Karpas-422 (cell line): Measurements from ENCODE around the gene SIGLEC6. TPM values are rescaled to one million over a fixed set of nuclear protein-coding genes. Genes with fewer than 3 reads are reported as not detected.
A peak's percentile ranks its signal among the peaks of the same experiment; 100 is the strongest.

Experiments used
- DNase-seq: peaks from one replicate; pipeline ENCODE4 v3.0.0-alpha.2; 2015
- H2AFZ ChIP-seq: fragments of 200-600 bp; sonication (generic); 2 replicates; pipeline ENCODE4 v1.6.1; 2014; ENCODE audit warnings: antibody characterized with exemption, low read length, mixed read lengths
- H3K27ac ChIP-seq: fragments of 200-600 bp; sonication (generic); 2 replicates; pipeline ENCODE4 v1.5.1; 2014; ENCODE audit warnings: mild to moderate bottlenecking, low read length, moderate library complexity
- H3K27me3 ChIP-seq: fragments of 200-600 bp; sonication (generic); 2 replicates; pipeline ENCODE4 v1.6.1; 2014; ENCODE audit warnings: low read length, mixed read lengths
- H3K36me3 ChIP-seq: fragments of 200-600 bp; sonication (generic); 2 replicates; pipeline ENCODE4 v1.6.1; 2014; ENCODE audit warnings: low read length, mixed read lengths; ENCODE audit not compliant: insufficient read depth
- H3K4me1 ChIP-seq: fragments of 200-600 bp; sonication (generic); 2 replicates; pipeline ENCODE4 v1.6.1; 2014; ENCODE audit warnings: mild to moderate bottlenecking, low read length, mixed read lengths
- H3K4me2 ChIP-seq: fragments of 200-600 bp; sonication (generic); 2 replicates; pipeline ENCODE4 v1.6.1; 2014; ENCODE audit warnings: low read length, low read depth, mild to moderate bottlenecking; ENCODE audit not compliant: poor library complexity, severe bottlenecking
- H3K4me3 ChIP-seq: fragments of 200-600 bp; sonication (generic); 2 replicates; pipeline ENCODE4 v1.5.1; 2014; ENCODE audit warnings: mild to moderate bottlenecking, antibody characterized with exemption, low read length, mixed read lengths
- H3K79me2 ChIP-seq: fragments of 200-600 bp; sonication (generic); 2 replicates; pipeline ENCODE4 v1.6.1; 2014; ENCODE audit warnings: mild to moderate bottlenecking, low read length, mixed read lengths
- H3K9ac ChIP-seq: fragments of 200-600 bp; sonication (generic); 2 replicates; pipeline ENCODE4 v1.6.0; 2014; ENCODE audit warnings: low read length
- H3K9me2 ChIP-seq: fragments of 200-600 bp; sonication (generic), shearing (Covaris generic); replicated peaks from 2 replicates; pipeline ENCODE4 v1.6.0; 2014; ENCODE audit warnings: mild to moderate bottlenecking, low read length, moderate library complexity; ENCODE audit not compliant: insufficient read depth
- H3K9me3 ChIP-seq: fragments of 300-700, 200-600 bp; sonication (generic); 2 replicates; pipeline ENCODE4 v1.6.1; 2014; ENCODE audit warnings: low read length, mixed read lengths
- H4K20me1 ChIP-seq: fragments of 200-600 bp; sonication (generic); 2 replicates; pipeline ENCODE4 v1.6.1; 2014; ENCODE audit warnings: mild to moderate bottlenecking, antibody characterized with exemption, low read length, low read depth; ENCODE audit not compliant: insufficient read depth
- total RNA-seq: library from RNA; depleted of rRNA; stranded (reverse); fragments of >200 nt; shearing (Covaris generic); gene quantifications from 2 replicates; pipeline ENCODE4 v1.2.3, GENCODE V29; 2014; ENCODE audit warnings: low replicate concordance

The SIGLEC6 gene
- total RNA-seq, 1 experiment from 2014 or later: not detected

GRCh38 chr19:51480590-51480989 is 50.9 kb downstream of the SIGLEC6 start:
- no peaks in the 10 kb centered on the region for H3K27me3 ChIP-seq
- H3K27ac ChIP-seq: no peak overlapping the region
- H3K9ac ChIP-seq: no peak overlapping the region
- no peaks in the 10 kb centered on the region for H3K4me1 ChIP-seq
- no peak for DNase-seq
- H4K20me1 ChIP-seq: no peaks in the 10 kb centered on the region
- no peak overlapping the region for H2AFZ ChIP-seq
- H3K36me3 ChIP-seq: no peaks in the 10 kb centered on the region
- no peak overlapping the region for H3K4me3 ChIP-seq
- H3K9me3 ChIP-seq: 0 out of 2 replicates have a peak, but pooled peaks cover 2% of the 10 kb centered on the region
- no peaks in the 10 kb centered on the region for H3K9me2 ChIP-seq
- no peaks in the 10 kb centered on the region for H3K79me2 ChIP-seq
- H3K4me2 ChIP-seq: no peak overlapping the region

- Histone ChIP-seq H3K9me3 (0 out of 2 replicates have a peak, but pooled peaks cover 2% of the 10 kb centered on the region), H3K4me1 (no peaks in the 10 kb centered on the region), H3K9ac (no peak overlapping the region)
Measured at GRCh38 chr19:51479531-51480331, 51.7 kb downstream of the SIGLEC6 start.

GRCh38 chr19:51478381-51479234 is 52.9 kb downstream of the SIGLEC6 start, which contains the start of gene CEACAM18:
Gene CEACAM18 (plus strand): TSS chr19:51478539.
- no peak within 1 kb of the TSS for H3K4me3 ChIP-seq
- no peaks in the 10 kb centered on the region for H3K9me2 ChIP-seq
- no peak within 1 kb of the TSS for H3K27ac ChIP-seq
- no peaks in the 10 kb centered on the region for H3K4me1 ChIP-seq
- H2AFZ ChIP-seq: no peak within 1 kb of the TSS
- no peak within 1 kb of the TSS for H3K4me2 ChIP-seq
- no peaks in the 10 kb centered on the region for H3K79me2 ChIP-seq
- no peak for DNase-seq
- H3K27me3 ChIP-seq: no peaks in the 10 kb centered on the region
- H3K9me3 ChIP-seq: 0 out of 2 replicates have a peak, but pooled peaks cover 2% of the 10 kb centered on the region
- H3K36me3 ChIP-seq: no peaks in the 10 kb centered on the region
- H3K9ac ChIP-seq: no peak within 1 kb of the TSS
- no peaks in the 10 kb centered on the region for H4K20me1 ChIP-seq

More at GRCh38 chr19:51479531-51480331, 51.7 kb downstream of the SIGLEC6 start:
- Histone ChIP-seq H3K4me3 (no peak overlapping the region), H3K4me2 (no peak overlapping the region), H3K36me3 (no peaks in the 10 kb centered on the region), H4K20me1 (no peaks in the 10 kb centered on the region), H3K9me2 (no peaks in the 10 kb centered on the region), H3K27ac (no peak overlapping the region), H2AFZ (no peak overlapping the region), H3K27me3 (no peaks in the 10 kb centered on the region), H3K79me2 (no peaks in the 10 kb centered on the region)
- DNase-seq: no peak

- no peak for DNase-seq
Measured at GRCh38 chr19:51477344-51477743, 54.1 kb downstream of the SIGLEC6 start.

GRCh38 chr19:51476164-51476563 is 55.3 kb downstream of the SIGLEC6 start:
- H3K79me2 ChIP-seq: no peaks in the 10 kb centered on the region
- DNase-seq: no peak
- H3K4me3 ChIP-seq: no peak overlapping the region
- H3K9me3 ChIP-seq: 0 out of 2 replicates have a peak, but pooled peaks cover 2% of the 10 kb centered on the region
- no peaks in the 10 kb centered on the region for H3K36me3 ChIP-seq
- no peaks in the 10 kb centered on the region for H3K9me2 ChIP-seq
- no peak overlapping the region for H2AFZ ChIP-seq
- H3K27ac ChIP-seq: no peak overlapping the region
- H3K27me3 ChIP-seq: no peaks in the 10 kb centered on the region
- no peaks in the 10 kb centered on the region for H4K20me1 ChIP-seq
- H3K4me1 ChIP-seq: no peaks in the 10 kb centered on the region
- no peak overlapping the region for H3K9ac ChIP-seq
- H3K4me2 ChIP-seq: no peak overlapping the region

More at GRCh38 chr19:51477344-51477743, 54.1 kb downstream of the SIGLEC6 start:
- H3K9me2 ChIP-seq: no peaks in the 10 kb centered on the region
- H4K20me1 ChIP-seq: no peaks in the 10 kb centered on the region
- H3K79me2 ChIP-seq: no peaks in the 10 kb centered on the region
- H3K4me2 ChIP-seq: no peak overlapping the region
- no peak overlapping the region for H3K9ac ChIP-seq
- H3K4me3 ChIP-seq: no peak overlapping the region
- no peaks in the 10 kb centered on the region for H3K4me1 ChIP-seq
- 0 out of 2 replicates have a peak, but pooled peaks cover 2% of the 10 kb centered on the region for H3K9me3 ChIP-seq
- H3K36me3 ChIP-seq: no peaks in the 10 kb centered on the region
- no peak overlapping the region for H2AFZ ChIP-seq
- H3K27ac ChIP-seq: no peak overlapping the region
- H3K27me3 ChIP-seq: no peaks in the 10 kb centered on the region

- H3K36me3 ChIP-seq: no peaks in the 10 kb centered on the region
- H3K79me2 ChIP-seq: no peaks in the 10 kb centered on the region
- H3K4me3 ChIP-seq: no peak overlapping the region
- 0 out of 2 replicates have a peak, but pooled peaks cover 2% of the 10 kb centered on the region for H3K9me3 ChIP-seq
- H2AFZ ChIP-seq: no peak overlapping the region
- H4K20me1 ChIP-seq: no peaks in the 10 kb centered on the region
- H3K27ac ChIP-seq: no peak overlapping the region
- H3K9me2 ChIP-seq: no peaks in the 10 kb centered on the region
- H3K4me1 ChIP-seq: no peaks in the 10 kb centered on the region
- H3K27me3 ChIP-seq: no peaks in the 10 kb centered on the region
- H3K9ac ChIP-seq: no peak overlapping the region
- H3K4me2 ChIP-seq: no peak overlapping the region
- DNase-seq: peak; percentile 94
Measured at GRCh38 chr19:51473009-51473707, 58.3 kb downstream of the SIGLEC6 start.

- no peaks in the 10 kb centered on the region for H4K20me1 ChIP-seq
- H3K9me2 ChIP-seq: no peaks in the 10 kb centered on the region
- no peak overlapping the region for H3K4me2 ChIP-seq
- no peaks in the 10 kb centered on the region for H3K4me1 ChIP-seq
- no peaks in the 10 kb centered on the region for H3K36me3 ChIP-seq
- no peaks in the 10 kb centered on the region for H3K79me2 ChIP-seq
- H3K27me3 ChIP-seq: no peaks in the 10 kb centered on the region
- DNase-seq: no peak
- no peak overlapping the region for H3K4me3 ChIP-seq
- 0 out of 2 replicates have a peak, but pooled peaks cover 2% of the 10 kb centered on the region for H3K9me3 ChIP-seq
- no peak overlapping the region for H2AFZ ChIP-seq
- H3K27ac ChIP-seq: no peak overlapping the region
- no peak overlapping the region for H3K9ac ChIP-seq
Measured at GRCh38 chr19:51472607-51473006, 58.9 kb downstream of the SIGLEC6 start.
